Endothelial cell of umbilical vein (primary cell): ENCODE data around the gene MPPE1. TPM values are rescaled to one million over a fixed set of nuclear protein-coding genes. Genes with fewer than 3 reads are reported as not detected.

ENCODE experiments used
- BruUV-seq: library from RNA; stranded (reverse); fragments of 400-500 nt; replicated peaks from 2 replicates; lab custom pipeline; 2021; lab: Mats Ljungman, UMichigan
- CTCF ChIA-PET: fragments of 300-600, 350-600 bp; sonication (Branson Sonifier 250); formaldehyde crosslinking; loops from one replicate; lab custom pipeline; 2021; ENCODE audit warnings: antibody characterized with exemption, inconsistent platforms; lab: Charles Lee
- POLR2A ChIA-PET: fragments of 300-600, 350-600 bp; sonication (Branson Sonifier 250); formaldehyde crosslinking; loops from one replicate; lab custom pipeline; 2021; ENCODE audit warnings: antibody characterized with exemption, inconsistent platforms; lab: Charles Lee
- DNase-seq: peaks from one replicate; pipeline ENCODE4 v3.0.0-alpha.2; 2011; ENCODE audit warnings: low read depth, low spot score
- FAIRE-seq: peaks from 2 replicates; lab custom pipeline; 2011; peaks lifted over from hg19 to GRCh38; lab: Jason Lieb, UNC
- H2AFZ ChIP-seq: 2 replicates; pipeline ENCODE4 v1.6.0; 2012; ENCODE audit warnings: low read depth, low read length, control low read depth, inconsistent platforms
- H3K27ac ChIP-seq: 2 replicates; pipeline ENCODE4 v1.5.1; 2011; ENCODE audit warnings: low read depth, mild to moderate bottlenecking, control low read depth, low read length, moderate library complexity; ENCODE audit not compliant: insufficient read depth
- H3K27me3 ChIP-seq, 2 experiments: 2 replicates each; pipeline versions ENCODE4 v1.6.0 to v1.6.1; 2011; ENCODE audit warnings: low read length in 2 of 2, mixed read lengths in 1 of 2; ENCODE audit not compliant: control insufficient read depth in 2 of 2, insufficient read depth in 2 of 2
- H3K36me3 ChIP-seq, 2 experiments: 2 replicates in 1 of 2; 3 replicates in 1 of 2; pipeline ENCODE4 v1.5.1; 2011; ENCODE audit warnings: low read length in 2 of 2, mild to moderate bottlenecking in 1 of 2, moderate library complexity in 1 of 2; ENCODE audit not compliant: control insufficient read depth in 2 of 2, insufficient read depth in 2 of 2; ENCODE audit errors: extremely low read depth in 1 of 2
- H3K4me1 ChIP-seq: 3 replicates; pipeline ENCODE4 v1.5.1; 2011; ENCODE audit warnings: mild to moderate bottlenecking, low read length; ENCODE audit not compliant: control insufficient read depth, insufficient read depth; ENCODE audit errors: extremely low read depth
- H3K4me2 ChIP-seq: 2 replicates; pipeline ENCODE4 v1.6.1; 2011; ENCODE audit warnings: low read length, control low read depth, mixed read lengths; ENCODE audit not compliant: insufficient read depth
- H3K4me3 ChIP-seq, 3 experiments: fragments of 200-600 bp in 1 of 3; sonication (generic), shearing (Covaris generic) in 1 of 3; replicated peaks in 1 of 3; 2 replicates each; pipeline ENCODE4 v1.5.1; 2011 to 2016; ENCODE audit warnings: control low read depth in 3 of 3, low read length in 3 of 3, mild to moderate bottlenecking in 2 of 3, inconsistent platforms in 1 of 3, low read depth in 1 of 3, moderate library complexity in 1 of 3; ENCODE audit not compliant: insufficient read depth in 1 of 3
- H3K79me2 ChIP-seq: 2 replicates; pipeline ENCODE4 v1.6.0; 2012; ENCODE audit warnings: low read length, inconsistent platforms; ENCODE audit not compliant: control insufficient read depth, insufficient read depth
- H3K9ac ChIP-seq: replicated peaks from 2 replicates; pipeline ENCODE3; 2011; ENCODE audit warnings: low read length, control low read depth; ENCODE audit not compliant: insufficient read depth; ENCODE audit errors: extremely low read depth
- H3K9me1 ChIP-seq: replicated peaks from 3 replicates; pipeline ENCODE4 v1.6.0; 2011; ENCODE audit warnings: mild to moderate bottlenecking, low read length; ENCODE audit not compliant: control insufficient read depth, insufficient read depth; ENCODE audit errors: extremely low read depth
- H3K9me3 ChIP-seq: replicated peaks from 2 replicates; pipeline ENCODE4 v1.5.1; 2012; ENCODE audit warnings: low read length, inconsistent platforms; ENCODE audit not compliant: control insufficient read depth, insufficient read depth
- H4K20me1 ChIP-seq: replicated peaks from 2 replicates; pipeline ENCODE3; 2011; ENCODE audit warnings: mild to moderate bottlenecking, low read length; ENCODE audit not compliant: control insufficient read depth, insufficient read depth; ENCODE audit errors: extremely low read depth
- EZH2 ChIP-seq: IDR thresholded peaks from 2 replicates; pipeline ENCODE4 v1.6.1; 2012; ENCODE audit warnings: borderline replicate concordance, low read depth, mild to moderate bottlenecking, moderate library complexity, low read length, inconsistent platforms; ENCODE audit not compliant: severe bottlenecking
- FOS ChIP-seq: IDR thresholded peaks from 2 replicates; pipeline ENCODE4 v1.6.1; 2011; ENCODE audit warnings: mild to moderate bottlenecking, low read length, moderate library complexity, borderline replicate concordance; ENCODE audit not compliant: insufficient read depth
- GATA2 ChIP-seq: IDR thresholded peaks from 2 replicates; pipeline ENCODE4 v1.7.0; 2011; ENCODE audit warnings: low read depth, mild to moderate bottlenecking, moderate library complexity, mixed read lengths, low read length; ENCODE audit not compliant: insufficient read length, insufficient read depth
- POLR2A ChIP-seq: IDR thresholded peaks from 2 replicates; pipeline ENCODE4 v1.6.1; 2012; ENCODE audit warnings: low read depth, mild to moderate bottlenecking, control low read depth, low read length
- dilution Hi-C: fragments of 300-500 bp; cut with MboI; formaldehyde crosslinking; loops from one replicate; pipeline ENCODE4 v1.15.0; 2019; ENCODE audit warnings: low sequenced_read_pairs; ENCODE audit not compliant: extremely low pct_ligation_motif_present
- intact Hi-C: fragments of 100-400 bp; cut with micrococcal nuclease; formaldehyde crosslinking; loops from one replicate; pipeline ENCODE4 v1.10.0; 2022
- polyA plus RNA-seq, 4 experiments: library from polyadenylated mRNA; depleted of rRNA in 3 of 4; stranded (reverse) in 3 of 4; unstranded in 1 of 4; fragments of >200 nt; gene quantifications; 2 replicates each; pipeline versions ENCODE4 v1.2.1 to v1.2.3, GENCODE V29; 2011 to 2012; ENCODE audit warnings: missing spikeins in 1 of 4
- total RNA-seq: library from RNA; stranded (reverse); gene quantifications from 2 replicates; pipeline ENCODE4 v1.2.3, GENCODE V29; 2021
- TF ChIP-seq, protein P1 (sequence below), 2 donors: IDR thresholded peaks; 1 replicate in 1 of 2; 2 replicates in 1 of 2; pipeline ENCODE4 v1.5.1; 2011; ENCODE audit warnings: low read length in 2 of 2, mild to moderate bottlenecking in 2 of 2, moderate library complexity in 2 of 2, control low read depth in 1 of 2, inconsistent platforms in 1 of 2, low read depth in 1 of 2; ENCODE audit not compliant: insufficient read depth in 1 of 2; ENCODE audit errors: extremely low read depth in 1 of 2

Gene MPPE1
- total and polyA plus RNA-seq, 2 donors (not counting 3 experiments of a cell fraction or from before 2014, with no cell fraction given): 13.4 to 30.6 TPM

DNA sequence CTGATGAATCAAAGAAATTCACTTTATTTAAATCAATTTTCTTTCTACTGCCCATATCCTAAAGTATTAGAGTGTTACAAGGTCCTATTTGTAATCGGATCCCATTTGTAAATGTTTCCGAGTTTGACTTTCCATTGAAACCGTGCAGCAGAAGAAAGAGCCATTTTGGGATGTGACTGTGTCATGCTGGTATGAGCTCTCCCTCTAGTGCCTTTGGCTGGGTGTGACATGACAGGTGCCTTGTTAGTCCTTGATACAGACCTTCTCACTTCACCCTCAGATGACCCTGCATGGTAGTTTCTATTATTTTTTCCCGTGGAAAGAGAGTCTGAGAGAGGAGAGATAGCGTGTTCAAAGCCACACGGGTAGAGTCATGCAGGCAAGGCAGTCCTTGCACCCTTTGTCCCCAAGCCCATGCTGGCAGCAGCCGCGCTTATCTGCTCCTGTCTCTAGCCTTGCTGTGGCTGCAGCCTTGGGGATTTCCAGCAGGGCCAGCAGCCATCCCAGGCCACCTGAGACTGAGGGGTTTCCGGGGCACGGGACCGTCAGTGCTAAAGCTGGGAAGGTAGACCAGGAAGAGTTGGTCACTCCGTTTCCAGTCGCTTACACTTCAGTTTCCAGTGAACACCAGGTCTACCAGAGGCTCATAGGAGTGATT is 35.5 kb downstream of the MPPE1 start:
- Histone ChIP-seq H3K4me3 (no peak overlapping the region), H3K36me3 (no peaks in the 10 kb centered on the region), H3K4me2 (no peak overlapping the region), H3K9me1 (no peaks in the 10 kb centered on the region), H4K20me1 (no peaks in the 10 kb centered on the region), H3K9me3 (no peaks in the 10 kb centered on the region), H3K79me2 (no peaks in the 10 kb centered on the region), H2AFZ (no peak overlapping the region), H3K4me1 (no peaks in the 10 kb centered on the region), H3K27ac (no peak overlapping the region), H3K9ac (no peak overlapping the region), H3K27me3 (peaks cover 0 to 6% of the 10 kb centered on the region in 2 experiments)
- POLR2A ChIA-PET: no interaction called here
- intact Hi-C loops (loop anchor here (1.0 kb wide), 1 partner anchor 139 kb away; no protein-coding TSS in a partner anchor), dilution Hi-C loops (no loop called here)
- TF ChIP-seq POLR2A: no peak
- TF ChIP-seq, protein P1, sequence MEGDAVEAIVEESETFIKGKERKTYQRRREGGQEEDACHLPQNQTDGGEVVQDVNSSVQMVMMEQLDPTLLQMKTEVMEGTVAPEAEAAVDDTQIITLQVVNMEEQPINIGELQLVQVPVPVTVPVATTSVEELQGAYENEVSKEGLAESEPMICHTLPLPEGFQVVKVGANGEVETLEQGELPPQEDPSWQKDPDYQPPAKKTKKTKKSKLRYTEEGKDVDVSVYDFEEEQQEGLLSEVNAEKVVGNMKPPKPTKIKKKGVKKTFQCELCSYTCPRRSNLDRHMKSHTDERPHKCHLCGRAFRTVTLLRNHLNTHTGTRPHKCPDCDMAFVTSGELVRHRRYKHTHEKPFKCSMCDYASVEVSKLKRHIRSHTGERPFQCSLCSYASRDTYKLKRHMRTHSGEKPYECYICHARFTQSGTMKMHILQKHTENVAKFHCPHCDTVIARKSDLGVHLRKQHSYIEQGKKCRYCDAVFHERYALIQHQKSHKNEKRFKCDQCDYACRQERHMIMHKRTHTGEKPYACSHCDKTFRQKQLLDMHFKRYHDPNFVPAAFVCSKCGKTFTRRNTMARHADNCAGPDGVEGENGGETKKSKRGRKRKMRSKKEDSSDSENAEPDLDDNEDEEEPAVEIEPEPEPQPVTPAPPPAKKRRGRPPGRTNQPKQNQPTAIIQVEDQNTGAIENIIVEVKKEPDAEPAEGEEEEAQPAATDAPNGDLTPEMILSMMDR (IDR thresholded peaks at IDR 0.05; ENCODE audit: extremely low read depth in 1 of 2, insufficient read depth in 1 of 2, low read depth in 1 of 2, low read length in 2 of 2): peak; percentile 6 to 9
- DNase-seq (peak; percentile 12), FAIRE-seq (peak; percentile 74)
- CTCF ChIA-PET: interaction anchor here (0.6 to 4.0 kb wide), 8 partner anchors 22 to 147 kb away, joined by 3 to 33 read pairs (median 4); no protein-coding TSS in a partner anchor
- BruUV-seq: no TSS peak

DNA sequence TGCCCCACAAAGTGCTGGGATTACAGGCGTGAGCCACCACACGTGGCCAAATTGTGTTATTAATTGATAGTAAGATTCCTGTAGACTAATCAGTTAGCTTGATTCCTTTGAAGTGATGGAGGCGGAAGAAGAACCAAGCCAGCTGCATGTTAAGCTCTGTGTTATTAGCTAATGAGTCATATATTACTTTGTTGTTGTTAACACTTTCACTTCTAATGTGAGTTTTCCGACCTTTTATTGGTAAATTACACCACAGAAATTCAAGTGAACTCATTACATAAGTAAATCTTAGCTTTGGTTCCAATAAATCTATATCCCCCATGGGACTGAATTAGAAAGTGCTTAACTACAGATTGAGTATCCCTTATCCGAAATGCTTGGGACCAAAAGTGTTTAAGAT is 36.6 kb downstream of the MPPE1 start:
- Histone ChIP-seq H3K9me3 (no peaks in the 10 kb centered on the region), H4K20me1 (no peaks in the 10 kb centered on the region), H3K27ac (no peak overlapping the region), H3K4me3 (no peak overlapping the region), H3K9ac (no peak overlapping the region), H2AFZ (no peak overlapping the region), H3K9me1 (no peaks in the 10 kb centered on the region), H3K36me3 (no peaks in the 10 kb centered on the region), H3K4me2 (no peak overlapping the region), H3K79me2 (no peaks in the 10 kb centered on the region), H3K27me3 (peaks cover 0 to 6% of the 10 kb centered on the region in 2 experiments), H3K4me1 (no peaks in the 10 kb centered on the region)
- DNase-seq: no peak
- intact Hi-C loops: no loop called here
- no peak for FAIRE-seq
- ChIA-PET CTCF (interaction anchor here (1.3 to 4.0 kb wide), 2 partner anchors 131 to 139 kb away, joined by 3 to 33 read pairs; no protein-coding TSS in a partner anchor), POLR2A (no interaction called here)
- TF ChIP-seq GATA2 (no peak), EZH2 (no peak), FOS (no peak)
- BruUV-seq: no TSS peak
- dilution Hi-C loops: no loop called here
